SH-SY5Y (cell line): ENCODE data around the gene NPM1.

ENCODE experiments used
- GATA2 ChIP-seq: IDR thresholded peaks from 2 replicates; pipeline ENCODE4 v1.6.1; 2011; ENCODE audit warnings: mild to moderate bottlenecking, low read depth, low read length
- GATA3 ChIP-seq: IDR thresholded peaks from 2 replicates; pipeline ENCODE4 v1.6.1; 2011; ENCODE audit warnings: low read depth, mild to moderate bottlenecking, low read length, moderate library complexity

DNA sequence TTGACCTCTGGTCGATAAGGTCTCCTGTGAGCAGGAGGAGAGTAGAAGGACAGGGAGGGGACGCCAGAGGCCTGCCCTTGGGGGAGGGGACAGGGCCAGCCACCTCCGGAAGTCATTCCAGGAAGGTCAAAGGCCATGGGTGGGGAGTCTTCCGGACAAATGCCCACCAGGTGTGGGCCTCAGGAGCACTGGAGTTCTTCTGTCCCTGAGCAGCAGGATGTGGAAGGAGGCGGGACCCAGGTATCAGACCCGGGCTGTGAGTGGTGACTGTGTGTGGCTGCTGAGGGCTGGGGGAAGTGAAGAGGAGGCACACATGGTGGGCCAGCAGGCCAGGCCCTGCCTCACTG lies 45.7 kb downstream of the NPM1 start:
- TF ChIP-seq GATA2 (no peak), GATA3 (no peak)
